ENCODE measurements around the gene GANC.

GRCh38 chr15:42385980-42386700, 113.1 kb downstream of the GANC start:
- TF ChIP-seq, protein P1, sequence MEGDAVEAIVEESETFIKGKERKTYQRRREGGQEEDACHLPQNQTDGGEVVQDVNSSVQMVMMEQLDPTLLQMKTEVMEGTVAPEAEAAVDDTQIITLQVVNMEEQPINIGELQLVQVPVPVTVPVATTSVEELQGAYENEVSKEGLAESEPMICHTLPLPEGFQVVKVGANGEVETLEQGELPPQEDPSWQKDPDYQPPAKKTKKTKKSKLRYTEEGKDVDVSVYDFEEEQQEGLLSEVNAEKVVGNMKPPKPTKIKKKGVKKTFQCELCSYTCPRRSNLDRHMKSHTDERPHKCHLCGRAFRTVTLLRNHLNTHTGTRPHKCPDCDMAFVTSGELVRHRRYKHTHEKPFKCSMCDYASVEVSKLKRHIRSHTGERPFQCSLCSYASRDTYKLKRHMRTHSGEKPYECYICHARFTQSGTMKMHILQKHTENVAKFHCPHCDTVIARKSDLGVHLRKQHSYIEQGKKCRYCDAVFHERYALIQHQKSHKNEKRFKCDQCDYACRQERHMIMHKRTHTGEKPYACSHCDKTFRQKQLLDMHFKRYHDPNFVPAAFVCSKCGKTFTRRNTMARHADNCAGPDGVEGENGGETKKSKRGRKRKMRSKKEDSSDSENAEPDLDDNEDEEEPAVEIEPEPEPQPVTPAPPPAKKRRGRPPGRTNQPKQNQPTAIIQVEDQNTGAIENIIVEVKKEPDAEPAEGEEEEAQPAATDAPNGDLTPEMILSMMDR (IDR thresholded peaks at IDR 0.05), result no peak
- TF ChIP-seq POLR2A (IDR thresholded peaks at IDR 0.05) (no peak), POLR2AphosphoS5 (IDR thresholded peaks at IDR 0.05) (no peak), EP300 (IDR thresholded peaks at IDR 0.05) (no peak)
